Measurements from ENCODE around the gene PDE7B. TPM values are rescaled to one million over a fixed set of nuclear protein-coding genes. Genes with fewer than 3 reads are reported as not detected.

Gene PDE7B
- total RNA-seq, 2 experiments from 2014 or later, result 0.73 to 1.1 TPM

- H3K27me3 Mint-ChIP-seq, result no peaks in the 10 kb centered on the region
- ATAC-seq (peak; percentile 49), DNase-seq (no peak)
- peaks cover 3% of the 10 kb centered on the region for H3K36me3 Mint-ChIP-seq (ENCODE audit: low read depth)
- ChIA-PET POLR2A (no interaction called here), CTCF (interaction anchor here (0.8 kb wide), 1 partner anchor 1331 kb away, joined by 4 read pairs; no protein-coding TSS in a partner anchor)
- H3K9me3 Mint-ChIP-seq (ENCODE audit: low read depth), result peaks cover 4% of the 10 kb centered on the region
- no peak overlapping the region for H3K27ac Mint-ChIP-seq
- no peak overlapping the region for H3K4me3 Mint-ChIP-seq
- intact Hi-C loops (cut with DNase I, micrococcal nuclease), result no loop called here
- peaks cover 6% of the 10 kb centered on the region for H3K4me1 Mint-ChIP-seq
These were observed 308.7 kb downstream of the PDE7B start for GRCh38 chr6:136160250-136160649.

GRCh38 chr6:136161950-136162349 is 310.4 kb downstream of the PDE7B start:
- CTCF ChIA-PET, result no interaction called here
- Mint-ChIP-seq H3K4me3 (no peak overlapping the region), H3K27ac (no peak overlapping the region), H3K27me3 (no peaks in the 10 kb centered on the region), H3K4me1 (peaks cover 6% of the 10 kb centered on the region), H3K36me3 (ENCODE audit: low read depth) (peaks cover 3% of the 10 kb centered on the region), H3K9me3 (ENCODE audit: low read depth) (peaks cover 5% of the 10 kb centered on the region)
- no peak for ATAC-seq
- DNase-seq, result no peak
- intact Hi-C loops (cut with DNase I, micrococcal nuclease), result no loop called here
- POLR2A ChIA-PET, result no interaction called here

- intact Hi-C loops (cut with DNase I, micrococcal nuclease), result no loop called here
- no peaks in the 10 kb centered on the region for H3K27me3 Mint-ChIP-seq
- CTCF ChIA-PET, result no interaction called here
- no peak overlapping the region for H3K4me3 Mint-ChIP-seq
- H3K36me3 Mint-ChIP-seq (ENCODE audit: low read depth), result peaks cover 3% of the 10 kb centered on the region
- H3K9me3 Mint-ChIP-seq (ENCODE audit: low read depth), result peaks cover 10% of the 10 kb centered on the region
- POLR2A ChIA-PET, result no interaction called here
- no peak for ATAC-seq
- DNase-seq, result no peak
- peaks cover 6% of the 10 kb centered on the region for H3K4me1 Mint-ChIP-seq
- H3K27ac Mint-ChIP-seq, result no peak overlapping the region
These were observed 311.8 kb downstream of the PDE7B start for GRCh38 chr6:136163260-136163659.

- Mint-ChIP-seq H3K4me3 (no peak overlapping the region), H3K9me3 (ENCODE audit: low read depth) (peaks cover 10% of the 10 kb centered on the region), H3K27me3 (no peaks in the 10 kb centered on the region), H3K27ac (no peak overlapping the region), H3K36me3 (ENCODE audit: low read depth) (peaks cover 3% of the 10 kb centered on the region), H3K4me1 (no peaks in the 10 kb centered on the region)
- no peak for DNase-seq
- no peak for ATAC-seq
- ChIA-PET POLR2A (no interaction called here), CTCF (no interaction called here)
- intact Hi-C loops (cut with DNase I, micrococcal nuclease), result no loop called here
These were observed 315.3 kb downstream of the PDE7B start for GRCh38 chr6:136166815-136167214.

DNA sequence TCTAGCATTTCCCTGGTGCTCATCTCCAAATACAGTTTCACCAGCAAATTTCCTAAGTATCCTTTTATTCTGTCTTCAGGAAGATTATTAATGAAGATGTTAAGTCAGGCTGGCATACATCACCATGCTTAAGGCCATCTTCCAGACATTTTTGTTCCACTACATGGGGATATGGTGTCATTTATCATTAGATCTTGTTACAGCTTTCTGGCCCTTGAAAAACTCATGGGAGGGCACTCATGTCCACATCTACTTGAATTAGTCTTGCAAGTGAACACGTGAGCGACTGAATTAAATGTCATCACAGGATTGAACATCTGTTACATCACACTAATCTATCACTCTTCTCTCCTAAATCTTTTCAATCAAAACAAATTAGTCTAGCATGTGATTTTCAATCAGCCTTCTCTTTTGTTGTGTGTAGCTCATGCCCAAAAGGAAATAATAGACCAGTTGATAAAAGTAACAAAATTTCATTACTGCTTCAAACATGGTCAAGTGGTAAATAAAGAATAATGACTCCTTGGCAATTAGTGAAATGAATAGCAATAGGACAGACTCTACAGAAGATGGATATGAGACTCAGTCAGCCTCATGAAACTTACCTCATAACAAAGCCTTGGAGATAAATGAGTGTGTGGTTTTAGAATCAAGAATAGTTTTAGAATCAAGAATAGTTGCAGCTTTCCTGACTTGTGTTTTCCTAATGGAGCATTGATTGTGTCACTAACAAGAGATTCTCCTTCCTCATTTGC is 318.1 kb downstream of the PDE7B start:
- DNase-seq, result no peak

GRCh38 chr6:136171231-136171630 is 319.7 kb downstream of the PDE7B start:
- peaks cover 7% of the 10 kb centered on the region for H3K9me3 Mint-ChIP-seq (ENCODE audit: low read depth)
- ChIA-PET CTCF (no interaction called here), POLR2A (no interaction called here)
- no peak overlapping the region for H3K4me3 Mint-ChIP-seq
- DNase-seq, result no peak
- intact Hi-C loops (cut with DNase I, micrococcal nuclease), result no loop called here
- no peaks in the 10 kb centered on the region for H3K27me3 Mint-ChIP-seq
- H3K4me1 Mint-ChIP-seq, result peaks cover 6% of the 10 kb centered on the region
- H3K27ac Mint-ChIP-seq, result no peak overlapping the region
- H3K36me3 Mint-ChIP-seq (ENCODE audit: low read depth), result peaks cover 3% of the 10 kb centered on the region
- no peak for ATAC-seq

More for the DNA sequence above, 318.1 kb downstream of the PDE7B start:
- intact Hi-C loops (cut with DNase I, micrococcal nuclease), result no loop called here
- H3K27ac Mint-ChIP-seq, result no peak overlapping the region
- H3K4me3 Mint-ChIP-seq, result no peak overlapping the region
- H3K4me1 Mint-ChIP-seq, result peaks cover 6% of the 10 kb centered on the region
- H3K9me3 Mint-ChIP-seq (ENCODE audit: low read depth), result peaks cover 7% of the 10 kb centered on the region
- ATAC-seq, result no peak
- peaks cover 3% of the 10 kb centered on the region for H3K36me3 Mint-ChIP-seq (ENCODE audit: low read depth)
- no peaks in the 10 kb centered on the region for H3K27me3 Mint-ChIP-seq
- POLR2A ChIA-PET, result no interaction called here
- CTCF ChIA-PET, result no interaction called here

- ATAC-seq, result peak; percentile 66
- Mint-ChIP-seq H3K4me1 (peaks cover 6% of the 10 kb centered on the region), H3K36me3 (ENCODE audit: low read depth) (peaks cover 3% of the 10 kb centered on the region), H3K9me3 (ENCODE audit: low read depth) (no peaks in the 10 kb centered on the region), H3K4me3 (no peak overlapping the region), H3K27ac (peak overlapping the region; percentile 24), H3K27me3 (no peaks in the 10 kb centered on the region)
- peak; percentile 20 for DNase-seq
- ChIA-PET POLR2A (no interaction called here), CTCF (interaction anchor here (1.4 kb wide), 1 partner anchor 53 kb away, joined by 4 read pairs; no protein-coding TSS in a partner anchor)
- intact Hi-C loops (cut with DNase I, micrococcal nuclease), result no loop called here
These were observed 322.3 kb downstream of the PDE7B start for GRCh38 chr6:136173519-136174507.

DNA sequence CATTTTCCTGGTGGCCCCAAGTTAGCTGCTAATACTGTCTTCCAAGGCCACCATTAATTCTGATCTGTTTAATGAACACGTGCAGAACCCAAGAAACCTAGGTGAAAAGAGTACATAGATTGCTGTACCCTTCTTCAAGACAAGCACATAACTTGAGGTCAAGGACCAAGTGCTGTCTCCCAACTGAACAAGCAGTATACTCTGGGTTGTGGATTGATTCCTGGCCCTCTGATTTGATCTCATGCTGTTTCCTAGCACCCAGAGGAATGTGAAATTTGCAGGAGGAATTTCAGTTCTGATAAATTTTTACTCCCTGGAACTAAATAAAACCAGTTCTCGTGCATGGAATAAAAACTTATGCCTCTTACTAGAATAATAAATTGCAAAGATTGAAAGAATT is 323.0 kb downstream of the PDE7B start:
- Mint-ChIP-seq H3K27me3 (no peaks in the 10 kb centered on the region), H3K27ac (no peak overlapping the region), H3K36me3 (ENCODE audit: low read depth) (peaks cover 3% of the 10 kb centered on the region), H3K4me1 (peaks cover 6% of the 10 kb centered on the region), H3K9me3 (ENCODE audit: low read depth) (no peaks in the 10 kb centered on the region), H3K4me3 (no peak overlapping the region)
- ChIA-PET CTCF (interaction anchor here (1.4 kb wide), 1 partner anchor 52 kb away, joined by 4 read pairs; no protein-coding TSS in a partner anchor), POLR2A (no interaction called here)
- no peak for DNase-seq
- no peak for ATAC-seq
- intact Hi-C loops (cut with DNase I, micrococcal nuclease), result no loop called here

DNA sequence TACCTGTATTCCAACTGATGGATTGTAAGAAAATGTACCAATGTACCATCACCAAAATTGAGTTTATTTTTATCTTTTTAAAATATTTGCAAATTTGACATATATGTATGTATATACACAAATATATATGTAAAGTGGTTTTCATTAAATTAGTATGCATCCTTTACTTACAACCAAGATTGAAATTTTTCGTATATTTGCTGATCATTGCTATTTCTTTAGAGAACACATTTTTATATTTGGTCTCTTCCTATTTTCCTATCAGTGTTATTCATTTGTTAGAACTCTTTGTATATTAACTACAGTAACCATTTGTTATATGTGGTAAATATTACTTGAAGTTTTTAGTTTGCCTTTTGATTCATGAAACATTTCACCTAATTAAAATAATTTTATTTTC is 324.4 kb downstream of the PDE7B start:
- DNase-seq (no peak), ATAC-seq (no peak)
- Mint-ChIP-seq H3K4me3 (no peak overlapping the region), H3K4me1 (peaks cover 6% of the 10 kb centered on the region), H3K36me3 (ENCODE audit: low read depth) (peaks cover 3% of the 10 kb centered on the region), H3K27me3 (no peaks in the 10 kb centered on the region), H3K9me3 (ENCODE audit: low read depth) (no peaks in the 10 kb centered on the region), H3K27ac (no peak overlapping the region)
- POLR2A ChIA-PET, result no interaction called here
- CTCF ChIA-PET, result no interaction called here
- intact Hi-C loops (cut with DNase I, micrococcal nuclease), result no loop called here

DNA sequence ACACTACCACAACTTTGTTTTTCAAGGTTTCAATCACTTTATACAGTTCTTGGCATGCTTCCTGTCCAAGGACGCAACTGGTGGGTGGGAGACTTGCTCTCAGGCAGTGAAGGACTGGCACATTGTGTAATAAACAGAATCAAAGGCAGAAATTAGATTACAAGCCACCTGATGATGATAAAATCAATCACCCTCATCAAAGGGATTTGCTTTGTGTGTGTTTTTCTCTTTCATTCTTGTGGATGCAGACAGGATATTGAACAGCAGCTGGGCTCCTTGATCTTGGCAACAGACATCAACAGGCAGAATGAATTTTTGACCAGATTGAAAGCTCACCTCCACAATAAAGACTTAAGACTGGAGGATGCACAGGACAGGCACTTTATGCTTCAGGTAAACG is 327.2 kb downstream of the PDE7B start:
- Mint-ChIP-seq H3K4me3 (no peak overlapping the region), H3K4me1 (peaks cover under 1% of the 10 kb centered on the region), H3K27me3 (no peaks in the 10 kb centered on the region), H3K27ac (no peak overlapping the region), H3K9me3 (ENCODE audit: low read depth) (no peaks in the 10 kb centered on the region), H3K36me3 (ENCODE audit: low read depth) (no peaks in the 10 kb centered on the region)
- ChIA-PET POLR2A (no interaction called here), CTCF (no interaction called here)
- ATAC-seq (no peak), DNase-seq (no peak)
- intact Hi-C loops (cut with DNase I, micrococcal nuclease), result no loop called here

- intact Hi-C loops (cut with DNase I, micrococcal nuclease), result no loop called here
- Mint-ChIP-seq H3K36me3 (ENCODE audit: low read depth) (no peaks in the 10 kb centered on the region), H3K4me1 (no peaks in the 10 kb centered on the region), H3K9me3 (ENCODE audit: low read depth) (no peaks in the 10 kb centered on the region), H3K27ac (no peak overlapping the region), H3K4me3 (no peak overlapping the region), H3K27me3 (no peaks in the 10 kb centered on the region)
- ChIA-PET CTCF (interaction anchor here (1.6 kb wide), 1 partner anchor 45 kb away, joined by 3 read pairs; no protein-coding TSS in a partner anchor), POLR2A (no interaction called here)
- ATAC-seq (no peak), DNase-seq (no peak)
These were observed 329.4 kb downstream of the PDE7B start for GRCh38 chr6:136180704-136181511.
